Psoas muscle (tissue), 8 donors: Measurements from ENCODE around the gene UNC5B. TPM values are rescaled to one million over a fixed set of nuclear protein-coding genes. Genes with fewer than 3 reads are reported as not detected.

ENCODE experiments used
- ATAC-seq, 4 donors: fragments of 200-7000 bp; cut with Tn5 transposase; one replicate each; pipeline ENCODE4 v1.9.1; 2020; ENCODE audit warnings: moderate library complexity in 3 of 4, mild to moderate bottlenecking in 2 of 4
- DNase-seq, 2 donors: peaks; one replicate each; pipeline ENCODE4 v3.0.0-alpha.2; 2020
- H3K27ac ChIP-seq: fragments of 200-600 bp; one replicate; pipeline ENCODE4 v1.8.0; 2022
- H3K27me3 ChIP-seq, 3 donors: fragments of 200-600 bp in 1 of 3; one replicate each; pipeline versions ENCODE4 v1.6.1 to v1.8.0; 2013 to 2022; ENCODE audit warnings: low read length in 2 of 3, mild to moderate bottlenecking in 2 of 3, moderate library complexity in 1 of 3; ENCODE audit not compliant: insufficient read depth in 3 of 3
- H3K36me3 ChIP-seq, 2 donors: fragments of 200-600 bp in 1 of 2; one replicate each; pipeline versions ENCODE4 v1.6.1 to v1.8.0; 2013 to 2022; ENCODE audit warnings: low read depth in 1 of 2, mild to moderate bottlenecking in 1 of 2, moderate library complexity in 1 of 2; ENCODE audit not compliant: insufficient read depth in 1 of 2
- H3K4me1 ChIP-seq: fragments of 200-600 bp; one replicate; pipeline ENCODE4 v1.8.0; 2022
- H3K4me3 ChIP-seq: fragments of 200-600 bp; one replicate; pipeline ENCODE4 v1.8.0; 2022; ENCODE audit warnings: mild to moderate bottlenecking
- H3K9me3 ChIP-seq: fragments of 200-600 bp; one replicate; pipeline ENCODE4 v1.8.0; 2022
- CTCF ChIP-seq: fragments of 200-600 bp; IDR thresholded peaks from one replicate; pipeline ENCODE4 v1.8.0; 2022; ENCODE audit warnings: antibody characterized with exemption
- WGBS, 3 donors: extraction: QIAGEN DNeasy Blood & Tissue Kit; methylation state at CpG; one replicate each; pipeline versions ENCODE4 v1.1.6 to v1.1.7; 2013; 5-methylcytosine and 5-hydroxymethylcytosine counted together
- intact Hi-C, 2 donors: fragments of 100-400 bp; cut with DNase I; formaldehyde crosslinking; loops; one replicate each; pipeline versions ENCODE4 v1.11.0 to v1.14.2; 2022
- polyA plus RNA-seq, 3 donors: library from polyadenylated mRNA; stranded (reverse); fragments of 200-250 nt; gene quantifications; one replicate each; pipeline ENCODE4 v1.2.3, GENCODE V29; 2013
- total RNA-seq, 4 donors: library from RNA; stranded (reverse); fragmentation: NEBNext Ultra II Directional in 2 of 4; extraction: Animal tissue kit (Norgen Biotek cat#: 25700) in 2 of 4; gene quantifications; one replicate each; pipeline versions ENCODE4 v1.2.1 to v1.2.4, GENCODE V29; 2021 to 2023
- donor health status: healthy with polysubstance abuse.
- donor health status: DM: no; HTN: no; CAD: no; lungs with moderate emphysema.
- donor health status: Bipolar disorder and iron deficiency.
- donor health status: healthy.
- donor health status: DM: yes; HTN: yes; CAD: no.
- donor health status: DM: no; HTN: no; CAD: no.
- donor health status: DM: no; HTN: no; CAD: no.
- donor health status: DM: yes; HTN: yes; CAD: no.

The UNC5B gene
- total and polyA plus RNA-seq, 7 donors: 0.65 to 5.7 (median 1.3) TPM

GRCh38 chr10:71178880-71179279 lies 33.5 kb upstream of the UNC5B start:
- 82 to 96% (median 89%) methylated on average over 3 of the region's 3 CpGs for WGBS, 3 donors
- intact Hi-C loops: no loop called here
- no peak for ATAC-seq
- Histone ChIP-seq H3K27ac (no peak overlapping the region), H3K27me3 (no peaks in the 10 kb centered on the region), H3K9me3 (no peaks in the 10 kb centered on the region), H3K4me3 (no peak overlapping the region), H3K36me3 (no peaks in the 10 kb centered on the region), H3K4me1 (peaks cover 8% of the 10 kb centered on the region)
- TF ChIP-seq CTCF: no peak
- no peak for DNase-seq

GRCh38 chr10:71179382-71179781 lies 33.0 kb upstream of the UNC5B start:
- peak; percentile 51 to 89 (median 63) for ATAC-seq

GRCh38 chr10:71184421-71184820 lies 27.9 kb upstream of the UNC5B start:
- Histone ChIP-seq H3K36me3 (no peaks in the 10 kb centered on the region), H3K27ac (no peak overlapping the region), H3K9me3 (no peaks in the 10 kb centered on the region), H3K27me3 (no peaks in the 10 kb centered on the region), H3K4me1 (peaks cover 12% of the 10 kb centered on the region), H3K4me3 (no peak overlapping the region)
- 81 to 84% (median 83%) methylated on average over 6 of the region's 6 CpGs for WGBS, 3 donors
- intact Hi-C loops: no loop called here
- DNase-seq: no peak
- no peak for TF ChIP-seq CTCF
- no peak for ATAC-seq

More at GRCh38 chr10:71179382-71179781, 33.0 kb upstream of the UNC5B start:
- no peak overlapping the region for H3K4me3 ChIP-seq
- TF ChIP-seq CTCF: no peak
- no peaks in the 10 kb centered on the region for H3K27me3 ChIP-seq
- intact Hi-C loops: no loop called here
- H3K9me3 ChIP-seq: no peaks in the 10 kb centered on the region
- no peaks in the 10 kb centered on the region for H3K36me3 ChIP-seq
- DNase-seq: no peak
- WGBS, 3 donors: 37 to 84% (median 50%) methylated on average over 3 of the region's 3 CpGs
- H3K27ac ChIP-seq: no peak overlapping the region
- H3K4me1 ChIP-seq: peaks cover 8% of the 10 kb centered on the region

GRCh38 chr10:71185209-71185608 lies 27.2 kb upstream of the UNC5B start:
- no peak for ATAC-seq
- peaks cover 8% of the 10 kb centered on the region for H3K4me1 ChIP-seq
- no peak for TF ChIP-seq CTCF
- H3K27ac ChIP-seq: no peak overlapping the region
- H3K4me3 ChIP-seq: no peak overlapping the region
- no peaks in the 10 kb centered on the region for H3K36me3 ChIP-seq
- H3K27me3 ChIP-seq: no peaks in the 10 kb centered on the region
- no peak for DNase-seq
- intact Hi-C loops: no loop called here
- 74 to 88% (median 74%) methylated on average over 4 of the region's 4 CpGs for WGBS, 3 donors
- no peaks in the 10 kb centered on the region for H3K9me3 ChIP-seq

- DNase-seq (no peak), ATAC-seq (peak in 1 of 4 donors; percentile 12)
- Histone ChIP-seq H3K27me3 (peaks cover 0 to 4% (median 0%) of the 10 kb centered on the region in 3 donors), H3K9me3 (no peaks in the 10 kb centered on the region), H3K27ac (no peak overlapping the region), H3K4me1 (peaks cover 8% of the 10 kb centered on the region), H3K4me3 (no peak overlapping the region), H3K36me3 (no peaks in the 10 kb centered on the region)
- 45 to 65% (median 47%) methylated on average over 11 of the region's 11 CpGs for WGBS, 3 donors
- no peak for TF ChIP-seq CTCF
- intact Hi-C loops: no loop called here
Observed at GRCh38 chr10:71187197-71187596, 25.2 kb upstream of the UNC5B start.
